Stimulated activated CD4-positive, alpha-beta T cell treated with anti-CD3 and anti-CD28 coated beads, Interleukin-12 subunit alpha, Interleukin-12 subunit beta, amount 100 ng/mL, for 48 hours (primary cell): Measurements from ENCODE around the gene UNC13D.
"Not testable (repeated sequence)": the region's sequence is repeated elsewhere in the genome, so short reads cannot be mapped to it uniquely, and the experiment has no call there.

ENCODE experiments used
- DNase-seq, 3 donors: peaks; one replicate each; pipeline ENCODE4 v3.0.0-alpha.2; 2020; ENCODE audit warnings: low read depth in 2 of 3, low spot score in 1 of 3

The UNC13D gene

GRCh38 chr17:75806822-75807500, 37.2 kb downstream of the UNC13D start:
- DNase-seq, result no peak

GRCh38 chr17:75803883-75804282, 40.3 kb downstream of the UNC13D start:
- no peak for DNase-seq

GRCh38 chr17:75799402-75799801, 44.8 kb downstream of the UNC13D start:
- no peak for DNase-seq

- no peak for DNase-seq
Observed at GRCh38 chr17:75795820-75796607, 48.2 kb downstream of the UNC13D start.

- no peak for DNase-seq
Observed at GRCh38 chr17:75793460-75793859, 50.7 kb downstream of the UNC13D start.

GRCh38 chr17:75791254-75791653, 53.0 kb downstream of the UNC13D start:
- no peak for DNase-seq

GRCh38 chr17:75785016-75785890, 59.0 kb downstream of the UNC13D start:
- peak; percentile 83 to 87 (median 84) for DNase-seq

GRCh38 chr17:75784473-75785015, 59.7 kb downstream of the UNC13D start, which contains the start of gene UNK:
Gene UNK (plus strand): TSS chr17:75784806. CDS start chr17:75784881, 75 bp downstream.
- peak; percentile 89 to 94 (median 91) for DNase-seq

GRCh38 chr17:75783803-75784472, 60.3 kb downstream of the UNC13D start:
- no peak for DNase-seq

GRCh38 chr17:75783069-75783783, 61.0 kb downstream of the UNC13D start:
- DNase-seq, result no peak

GRCh38 chr17:75779987-75780889, 64.0 kb downstream of the UNC13D start:
- DNase-seq, result no peak

GRCh38 chr17:75779250-75779986, 64.8 kb downstream of the UNC13D start:
- DNase-seq, result peak; percentile 86 to 93 (median 89)

- DNase-seq, result peak in 2 of 3 donors; percentile 69 to 70
Observed at GRCh38 chr17:75778861-75779249, 65.3 kb downstream of the UNC13D start.

GRCh38 chr17:75778066-75778860, 65.9 kb downstream of the UNC13D start:
- not testable (repeated sequence) for DNase-seq

- DNase-seq, result no peak
Observed at GRCh38 chr17:75777296-75777922, 66.8 kb downstream of the UNC13D start.
